Testis (tissue), 2 donors: Measurements from ENCODE around the gene SFMBT2.

Source experiments
- POLR2A ChIP-seq: fragments of 450-650 bp; IDR thresholded peaks from one replicate; pipeline ENCODE4 v1.6.1; 2017; ENCODE audit warnings: antibody characterized with exemption, mild to moderate bottlenecking, moderate library complexity
- TF ChIP-seq, protein P1 (sequence below), 3 experiments: fragments of 450-650 bp in 2 of 3; fragments of 200-600 bp in 1 of 3; sonication (generic) in 1 of 3; IDR thresholded peaks; one replicate each; pipeline ENCODE4 v1.5.1; 2016 to 2019; ENCODE audit warnings: antibody characterized with exemption in 3 of 3, mild to moderate bottlenecking in 2 of 3, moderate library complexity in 1 of 3

GRCh38 chr10:7260412-7260900 lies 150.4 kb downstream of the SFMBT2 start:
- TF ChIP-seq, protein P1, sequence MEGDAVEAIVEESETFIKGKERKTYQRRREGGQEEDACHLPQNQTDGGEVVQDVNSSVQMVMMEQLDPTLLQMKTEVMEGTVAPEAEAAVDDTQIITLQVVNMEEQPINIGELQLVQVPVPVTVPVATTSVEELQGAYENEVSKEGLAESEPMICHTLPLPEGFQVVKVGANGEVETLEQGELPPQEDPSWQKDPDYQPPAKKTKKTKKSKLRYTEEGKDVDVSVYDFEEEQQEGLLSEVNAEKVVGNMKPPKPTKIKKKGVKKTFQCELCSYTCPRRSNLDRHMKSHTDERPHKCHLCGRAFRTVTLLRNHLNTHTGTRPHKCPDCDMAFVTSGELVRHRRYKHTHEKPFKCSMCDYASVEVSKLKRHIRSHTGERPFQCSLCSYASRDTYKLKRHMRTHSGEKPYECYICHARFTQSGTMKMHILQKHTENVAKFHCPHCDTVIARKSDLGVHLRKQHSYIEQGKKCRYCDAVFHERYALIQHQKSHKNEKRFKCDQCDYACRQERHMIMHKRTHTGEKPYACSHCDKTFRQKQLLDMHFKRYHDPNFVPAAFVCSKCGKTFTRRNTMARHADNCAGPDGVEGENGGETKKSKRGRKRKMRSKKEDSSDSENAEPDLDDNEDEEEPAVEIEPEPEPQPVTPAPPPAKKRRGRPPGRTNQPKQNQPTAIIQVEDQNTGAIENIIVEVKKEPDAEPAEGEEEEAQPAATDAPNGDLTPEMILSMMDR (IDR thresholded peaks at IDR 0.05) = peak in 2 of 3 experiments; percentile 51 to 67
- no peak for TF ChIP-seq POLR2A
